Left ventricle myocardium inferior (tissue), 1 donor: ENCODE results near the gene SPACA4. TPM values are rescaled to one million over a fixed set of nuclear protein-coding genes. Genes with fewer than 3 reads are reported as not detected.

Source experiments
- DNase-seq: peaks from one replicate; pipeline ENCODE4 v3.0.0-alpha.2; 2020
- H3K27ac ChIP-seq: fragments of 200-600 bp; replicated peaks from 2 replicates; pipeline ENCODE4 v1.8.0; 2021
- H3K27me3 ChIP-seq: fragments of 200-600 bp; 2 replicates; pipeline ENCODE4 v1.8.0; 2021; ENCODE audit warnings: low read depth
- H3K36me3 ChIP-seq: fragments of 200-600 bp; 2 replicates; pipeline ENCODE4 v1.8.0; 2021
- H3K4me1 ChIP-seq: fragments of 200-600 bp; 2 replicates; pipeline ENCODE4 v1.8.0; 2021
- H3K4me3 ChIP-seq: fragments of 200-600 bp; 2 replicates; pipeline ENCODE4 v1.8.0; 2021; ENCODE audit warnings: mild to moderate bottlenecking, moderate library complexity
- H3K9me3 ChIP-seq: fragments of 200-600 bp; replicated peaks from 2 replicates; pipeline ENCODE4 v1.8.0; 2021
- intact Hi-C: fragments of 100-400 bp; cut with micrococcal nuclease; formaldehyde crosslinking; loops from one replicate; pipeline ENCODE4 v1.11.0; 2022
- total RNA-seq: library from RNA; stranded (reverse); fragmentation: NEBNext Ultra II Directional; extraction: Animal tissue kit (Norgen Biotek cat#: 25700); gene quantifications from one replicate; pipeline ENCODE4 v1.2.1, GENCODE V29; 2021
- TF ChIP-seq, protein P1 (sequence below): fragments of 200-600 bp; IDR thresholded peaks from 2 replicates; pipeline ENCODE4 v1.8.0; 2021; ENCODE audit warnings: antibody characterized with exemption, mild to moderate bottlenecking, borderline replicate concordance
- donor health status: DM: no; HTN: yes; CAD: no; lungs with severe emphysema.

The SPACA4 gene
- total RNA-seq, 1 donor from 2014 or later, result not detected

DNA sequence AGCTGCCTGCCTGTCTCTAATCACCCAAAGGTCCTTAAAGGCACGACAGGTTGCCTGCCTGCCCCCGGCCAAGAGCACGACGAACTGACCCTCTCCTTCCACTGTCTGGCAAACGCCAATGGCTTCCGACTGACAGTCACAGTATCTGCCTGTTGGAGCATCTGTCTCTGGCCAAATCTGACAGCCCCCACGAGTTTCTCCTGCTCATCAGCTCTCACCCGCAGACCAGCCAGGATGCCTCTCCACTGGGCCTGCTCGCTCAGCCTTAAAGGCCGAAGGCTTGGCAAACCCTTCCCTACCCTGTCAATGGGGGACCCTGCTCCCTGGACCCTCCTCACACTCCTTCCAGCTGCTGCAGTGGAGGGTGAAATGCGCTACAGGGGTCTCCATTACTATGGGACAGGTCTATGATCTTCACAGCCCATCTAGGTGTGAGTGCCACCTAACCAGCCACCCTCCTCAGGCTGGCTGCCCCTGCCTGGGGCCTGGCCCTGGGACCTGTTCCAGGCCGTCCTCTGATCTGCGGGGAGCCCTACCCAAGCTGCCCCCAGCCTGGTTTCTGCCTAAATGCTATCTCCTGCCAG, 7.4 kb downstream of the SPACA4 start:
- DNase-seq, result no peak
- TF ChIP-seq, protein P1, sequence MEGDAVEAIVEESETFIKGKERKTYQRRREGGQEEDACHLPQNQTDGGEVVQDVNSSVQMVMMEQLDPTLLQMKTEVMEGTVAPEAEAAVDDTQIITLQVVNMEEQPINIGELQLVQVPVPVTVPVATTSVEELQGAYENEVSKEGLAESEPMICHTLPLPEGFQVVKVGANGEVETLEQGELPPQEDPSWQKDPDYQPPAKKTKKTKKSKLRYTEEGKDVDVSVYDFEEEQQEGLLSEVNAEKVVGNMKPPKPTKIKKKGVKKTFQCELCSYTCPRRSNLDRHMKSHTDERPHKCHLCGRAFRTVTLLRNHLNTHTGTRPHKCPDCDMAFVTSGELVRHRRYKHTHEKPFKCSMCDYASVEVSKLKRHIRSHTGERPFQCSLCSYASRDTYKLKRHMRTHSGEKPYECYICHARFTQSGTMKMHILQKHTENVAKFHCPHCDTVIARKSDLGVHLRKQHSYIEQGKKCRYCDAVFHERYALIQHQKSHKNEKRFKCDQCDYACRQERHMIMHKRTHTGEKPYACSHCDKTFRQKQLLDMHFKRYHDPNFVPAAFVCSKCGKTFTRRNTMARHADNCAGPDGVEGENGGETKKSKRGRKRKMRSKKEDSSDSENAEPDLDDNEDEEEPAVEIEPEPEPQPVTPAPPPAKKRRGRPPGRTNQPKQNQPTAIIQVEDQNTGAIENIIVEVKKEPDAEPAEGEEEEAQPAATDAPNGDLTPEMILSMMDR, result no peak
- no peak overlapping the region for H3K27ac ChIP-seq
- H3K9me3 ChIP-seq, result no peaks in the 10 kb centered on the region
- no peaks in the 10 kb centered on the region for H3K27me3 ChIP-seq
- intact Hi-C loops, result no loop called here
- H3K4me3 ChIP-seq, result no peak overlapping the region
- H3K4me1 ChIP-seq, result peaks cover 45% of the 10 kb centered on the region
- peaks cover 30% of the 10 kb centered on the region for H3K36me3 ChIP-seq

DNA sequence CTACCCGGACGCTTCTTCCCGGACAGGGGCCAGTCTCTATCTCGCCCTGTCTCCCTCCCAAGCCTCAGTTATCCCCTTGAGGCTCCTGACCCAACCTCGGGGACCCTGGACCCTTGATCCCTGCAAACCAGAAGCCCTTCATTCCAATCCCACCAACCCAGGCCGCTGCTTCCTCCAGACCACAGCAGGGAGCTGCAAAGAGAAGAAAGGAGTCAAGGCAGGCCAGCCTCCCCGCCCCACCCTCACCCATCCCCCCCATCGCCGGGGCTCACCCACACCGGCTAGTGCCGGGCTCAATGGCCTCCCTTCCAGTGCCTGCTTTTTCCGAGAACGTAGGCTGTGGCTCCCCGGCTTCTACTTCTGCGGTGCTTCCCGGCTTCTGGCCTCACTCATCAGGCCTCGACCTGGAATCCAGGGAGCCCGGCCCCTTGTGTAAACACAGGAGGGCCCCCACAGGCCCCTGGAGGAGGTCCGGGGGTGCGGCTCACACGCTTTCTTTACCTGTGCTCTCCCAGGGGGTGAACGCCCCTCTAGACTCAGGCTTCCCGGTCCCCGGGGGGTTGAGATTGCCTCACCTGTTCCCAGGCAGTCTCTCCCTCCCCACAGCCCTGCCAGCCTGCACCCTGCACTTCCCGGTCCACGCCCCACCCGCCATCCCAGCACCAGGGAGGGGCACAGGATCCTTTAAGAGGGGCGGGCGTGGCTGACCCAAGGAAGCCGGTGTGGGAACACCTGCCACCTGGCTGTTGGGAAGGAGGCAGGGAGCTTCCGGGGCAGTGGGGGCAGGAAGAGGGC, 8.1 kb downstream of the SPACA4 start, which contains the start of gene FAM83E:
TSS of gene FAM83E (minus strand) at position 641 of the 795 bp plus-strand sequence. CDS start 1,704 bp downstream, outside the sequence.
- no peak for DNase-seq
- Histone ChIP-seq H3K9me3 (no peaks in the 10 kb centered on the region), H3K36me3 (peaks cover 30% of the 10 kb centered on the region), H3K4me3 (no peak within 1 kb of the TSS), H3K27me3 (no peaks in the 10 kb centered on the region), H3K27ac (no peak within 1 kb of the TSS), H3K4me1 (peaks cover 47% of the 10 kb centered on the region)
- intact Hi-C loops, result no loop called here
- TF ChIP-seq, protein P1, result no peak

DNA sequence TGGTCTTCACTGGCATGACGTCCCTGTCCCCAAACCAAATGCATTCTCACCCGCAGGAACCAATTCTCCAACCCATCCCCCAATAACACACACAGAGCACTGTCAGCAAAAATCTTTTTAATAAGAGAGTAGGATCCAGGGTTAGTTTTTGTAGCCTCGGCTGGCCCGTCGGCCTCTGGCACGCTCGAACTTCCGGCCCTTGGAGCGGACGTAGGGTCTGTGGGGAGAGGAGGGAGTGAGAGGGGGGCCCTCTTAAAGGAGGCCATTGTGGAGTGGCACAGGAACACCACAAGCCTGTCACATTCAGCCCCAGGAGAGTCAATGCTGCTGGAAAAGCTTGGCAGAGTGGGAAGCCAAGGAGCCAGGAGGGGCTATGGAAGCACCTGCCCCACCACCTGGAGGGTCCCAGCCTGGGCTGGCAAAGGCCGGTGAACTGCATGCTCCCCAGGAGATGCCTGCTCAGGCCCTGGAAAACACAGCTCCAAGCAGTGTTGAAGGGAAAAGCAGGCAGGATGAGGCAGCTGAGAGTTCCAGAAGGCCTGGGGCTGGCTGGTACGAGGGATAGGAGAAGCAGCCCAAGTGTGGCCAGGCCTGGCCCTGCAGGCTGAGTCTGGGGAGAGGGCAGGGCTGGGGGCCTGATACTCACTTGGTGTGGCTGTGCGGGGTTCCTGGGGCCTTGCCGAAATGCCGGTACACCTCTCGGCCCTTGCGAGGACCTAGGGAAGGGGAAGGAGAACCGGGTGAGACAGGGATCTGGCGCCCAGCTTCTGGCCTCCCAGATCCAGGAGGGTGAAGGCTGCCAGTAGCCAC, 8.9 kb downstream of the SPACA4 start:
- Histone ChIP-seq H3K4me3 (no peak overlapping the region), H3K4me1 (peaks cover 55% of the 10 kb centered on the region), H3K27ac (no peak overlapping the region), H3K36me3 (peaks cover 30% of the 10 kb centered on the region), H3K27me3 (no peaks in the 10 kb centered on the region), H3K9me3 (no peaks in the 10 kb centered on the region)
- TF ChIP-seq, protein P1, result no peak
- no peak for DNase-seq
- intact Hi-C loops, result no loop called here

DNA sequence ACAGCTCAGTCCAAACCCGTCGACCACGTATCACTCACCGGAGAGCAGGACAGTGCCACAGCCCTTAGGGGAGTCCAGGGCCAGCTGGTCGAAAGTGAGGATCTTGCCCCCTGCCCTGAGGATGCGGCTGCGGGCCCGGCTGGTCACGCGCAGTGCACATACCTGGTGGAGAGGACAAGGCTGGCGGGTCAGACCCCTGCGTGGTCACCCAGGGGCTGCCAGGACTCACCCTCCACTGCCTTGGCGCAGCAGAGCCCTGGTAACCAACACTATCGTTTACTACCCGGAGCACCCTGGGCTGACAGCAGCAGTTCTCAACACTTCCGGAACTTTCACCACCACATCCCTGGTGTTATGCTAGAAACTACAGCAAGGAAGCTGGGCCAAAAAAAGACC, 9.5 kb downstream of the SPACA4 start:
- intact Hi-C loops, result no loop called here
- Histone ChIP-seq H3K27me3 (no peaks in the 10 kb centered on the region), H3K36me3 (peaks cover 35% of the 10 kb centered on the region), H3K4me1 (peaks cover 61% of the 10 kb centered on the region), H3K9me3 (no peaks in the 10 kb centered on the region), H3K27ac (no peak overlapping the region), H3K4me3 (no peak overlapping the region)
- no peak for DNase-seq
- TF ChIP-seq, protein P1, result no peak

DNA sequence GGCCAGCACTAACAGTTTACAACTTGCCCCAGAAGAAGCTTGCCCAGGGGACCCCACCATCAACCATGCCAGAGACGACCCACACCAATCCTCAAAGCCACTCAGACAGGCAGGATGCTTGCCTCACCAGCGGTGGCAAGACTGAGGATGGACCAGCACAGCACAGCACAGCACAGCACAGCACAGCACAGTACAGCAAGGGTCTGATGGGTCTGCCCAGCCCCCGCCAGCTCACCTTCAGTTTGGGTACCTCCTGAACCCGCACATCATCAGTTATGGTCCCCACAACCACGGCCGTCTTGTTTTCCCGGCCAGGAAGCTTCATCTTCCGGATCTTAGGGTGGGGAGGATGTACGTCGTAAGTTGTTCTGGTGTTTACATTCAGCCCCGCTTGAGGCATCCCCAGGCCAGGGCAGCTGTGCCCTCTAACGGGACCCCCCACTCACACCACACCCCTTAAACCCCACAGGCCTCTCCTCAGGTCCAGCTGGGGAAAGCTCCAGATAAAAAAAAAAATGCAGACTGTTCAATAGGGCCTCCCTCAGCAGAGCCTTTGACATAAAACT, 10.0 kb downstream of the SPACA4 start:
- intact Hi-C loops, result no loop called here
- H3K27me3 ChIP-seq, result no peaks in the 10 kb centered on the region
- no peak overlapping the region for H3K27ac ChIP-seq
- TF ChIP-seq, protein P1, result no peak
- peak overlapping the region; percentile 79 for H3K4me3 ChIP-seq
- no peaks in the 10 kb centered on the region for H3K9me3 ChIP-seq
- no peak for DNase-seq
- H3K4me1 ChIP-seq, result peaks cover 64% of the 10 kb centered on the region
- H3K36me3 ChIP-seq, result peaks cover 40% of the 10 kb centered on the region
